Measurements from ENCODE around the gene FBXL4. TPM values are rescaled to one million over a fixed set of nuclear protein-coding genes. Genes with fewer than 3 reads are reported as not detected.

The FBXL4 gene
- 10 to 100 TPM in 5 of 6 donors, 1 to 10 TPM in 1; 6.3 to 25.9 (median 14.4) TPM for total RNA-seq

DNA sequence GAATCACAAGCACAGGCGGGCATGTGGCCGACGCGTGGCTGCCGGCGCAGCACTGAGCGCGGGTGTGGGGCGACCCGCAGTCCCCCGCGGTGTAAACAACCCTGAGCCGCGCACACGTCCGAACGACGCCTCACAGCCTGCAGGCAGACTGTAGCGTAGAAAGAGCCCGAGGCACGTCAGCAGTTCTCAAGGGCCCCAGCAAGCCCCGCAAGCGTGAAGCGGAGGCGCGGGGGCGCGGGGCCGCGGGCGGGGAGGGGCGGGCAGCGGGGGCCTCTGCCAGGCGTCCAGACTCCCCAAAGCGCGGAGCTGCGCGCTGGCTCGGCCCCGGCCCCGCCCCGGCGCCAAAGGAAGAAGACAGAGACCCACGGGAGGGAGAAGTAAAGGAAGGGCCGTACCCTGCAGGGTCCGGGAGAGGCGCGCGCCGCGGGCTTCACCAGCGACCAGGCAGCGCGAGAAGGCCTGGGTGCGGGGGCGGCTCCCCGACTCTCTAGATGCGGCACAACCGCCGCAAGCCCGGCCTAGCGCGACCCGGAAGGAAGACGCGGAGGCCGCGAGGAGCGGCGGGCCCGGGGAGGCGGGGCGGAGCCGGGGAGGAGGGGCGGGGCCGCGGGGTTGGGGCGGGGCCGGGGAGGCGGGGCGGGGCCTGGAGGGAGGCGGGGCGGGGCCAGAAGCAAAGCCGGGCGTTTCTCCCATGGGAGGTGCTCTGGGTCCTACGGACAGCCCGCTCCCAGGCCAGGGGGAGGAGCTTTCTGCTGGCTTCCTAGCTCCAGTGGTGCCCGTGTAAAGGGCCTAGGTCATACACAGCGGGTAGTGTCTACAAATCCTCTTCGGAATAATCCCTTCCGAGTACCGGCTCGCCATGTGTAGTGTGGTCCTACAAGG lies at the start of gene FBXL4:
FBXL4 (minus strand) TSS at position 536 of the 882 bp plus-strand sequence. CDS start 20,958 bp downstream, outside the sequence.
- H3K27me3 ChIP-seq = no peaks in the 10 kb centered on the region
- TF ChIP-seq POLR2A (IDR thresholded peaks at IDR 0.05) (peak in 3 of 4 donors; percentile 52 to 83 (median 75)), POLR2AphosphoS5 (IDR thresholded peaks at IDR 0.05) (peak; percentile 49 to 73), EP300 (IDR thresholded peaks at IDR 0.05) (no peak)
- TF ChIP-seq, protein P1, sequence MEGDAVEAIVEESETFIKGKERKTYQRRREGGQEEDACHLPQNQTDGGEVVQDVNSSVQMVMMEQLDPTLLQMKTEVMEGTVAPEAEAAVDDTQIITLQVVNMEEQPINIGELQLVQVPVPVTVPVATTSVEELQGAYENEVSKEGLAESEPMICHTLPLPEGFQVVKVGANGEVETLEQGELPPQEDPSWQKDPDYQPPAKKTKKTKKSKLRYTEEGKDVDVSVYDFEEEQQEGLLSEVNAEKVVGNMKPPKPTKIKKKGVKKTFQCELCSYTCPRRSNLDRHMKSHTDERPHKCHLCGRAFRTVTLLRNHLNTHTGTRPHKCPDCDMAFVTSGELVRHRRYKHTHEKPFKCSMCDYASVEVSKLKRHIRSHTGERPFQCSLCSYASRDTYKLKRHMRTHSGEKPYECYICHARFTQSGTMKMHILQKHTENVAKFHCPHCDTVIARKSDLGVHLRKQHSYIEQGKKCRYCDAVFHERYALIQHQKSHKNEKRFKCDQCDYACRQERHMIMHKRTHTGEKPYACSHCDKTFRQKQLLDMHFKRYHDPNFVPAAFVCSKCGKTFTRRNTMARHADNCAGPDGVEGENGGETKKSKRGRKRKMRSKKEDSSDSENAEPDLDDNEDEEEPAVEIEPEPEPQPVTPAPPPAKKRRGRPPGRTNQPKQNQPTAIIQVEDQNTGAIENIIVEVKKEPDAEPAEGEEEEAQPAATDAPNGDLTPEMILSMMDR (IDR thresholded peaks at IDR 0.05) = peak in 1 of 6 experiments; percentile 9
- H3K9me3 ChIP-seq = no peaks in the 10 kb centered on the region
- H3K36me3 ChIP-seq = no peaks in the 10 kb centered on the region
- H3K4me3 ChIP-seq = peak within 1 kb of the TSS; percentile 70 to 88 (median 78)
- 16 to 23% methylated on average over 11 to 15 of the region's 93 CpGs for whole genome bisulfite sequencing, 2 donors
- H3K27ac ChIP-seq = peak within 1 kb of the TSS; percentile 87 to 95 (median 94)
- H3K4me1 ChIP-seq = peaks cover 24 to 31% (median 24%) of the 10 kb centered on the region in 4 donors
- ATAC-seq (ENCODE audit: low FRiP score in 2 of 2) (peak; percentile 97 to 98), DNase-seq (peak; percentile 92 to 96)

DNA sequence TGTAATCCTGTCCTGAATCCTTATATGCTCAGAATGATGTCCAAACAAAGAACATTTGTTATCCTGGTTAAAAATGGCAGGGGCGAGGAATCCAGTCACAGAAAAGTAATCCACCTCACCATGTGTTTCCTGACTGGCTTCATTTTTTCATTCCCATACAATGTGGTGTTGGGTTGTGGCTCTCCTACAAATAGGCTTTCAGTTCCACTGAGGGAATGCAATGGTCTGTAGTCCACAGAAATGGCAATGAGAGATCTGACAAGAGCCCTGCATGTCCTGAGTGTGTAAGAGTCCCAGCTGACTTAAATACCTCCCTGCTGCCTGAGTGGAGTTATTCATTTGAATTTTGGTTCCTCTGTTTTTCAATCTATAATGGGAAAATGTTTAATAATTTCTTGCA lies 47.4 kb upstream of the FBXL4 start:
- WGBS, 2 donors = 71 to 77% methylated on average over 1 of the region's 1 CpG
- no peaks in the 10 kb centered on the region for H3K27me3 ChIP-seq
- no peak overlapping the region for H3K27ac ChIP-seq
- DNase-seq (no peak), ATAC-seq (ENCODE audit: low FRiP score in 2 of 2) (no peak)
- H3K36me3 ChIP-seq = no peaks in the 10 kb centered on the region
- H3K4me3 ChIP-seq = no peak overlapping the region
- no peak for TF ChIP-seq POLR2AphosphoS5 (IDR thresholded peaks at IDR 0.05)
- no peak for TF ChIP-seq POLR2A (IDR thresholded peaks at IDR 0.05)
- TF ChIP-seq, protein P1 (IDR thresholded peaks at IDR 0.05) = no peak
- TF ChIP-seq EP300 (IDR thresholded peaks at IDR 0.05) = no peak
- H3K4me1 ChIP-seq = no peaks in the 10 kb centered on the region
- no peaks in the 10 kb centered on the region for H3K9me3 ChIP-seq

DNA sequence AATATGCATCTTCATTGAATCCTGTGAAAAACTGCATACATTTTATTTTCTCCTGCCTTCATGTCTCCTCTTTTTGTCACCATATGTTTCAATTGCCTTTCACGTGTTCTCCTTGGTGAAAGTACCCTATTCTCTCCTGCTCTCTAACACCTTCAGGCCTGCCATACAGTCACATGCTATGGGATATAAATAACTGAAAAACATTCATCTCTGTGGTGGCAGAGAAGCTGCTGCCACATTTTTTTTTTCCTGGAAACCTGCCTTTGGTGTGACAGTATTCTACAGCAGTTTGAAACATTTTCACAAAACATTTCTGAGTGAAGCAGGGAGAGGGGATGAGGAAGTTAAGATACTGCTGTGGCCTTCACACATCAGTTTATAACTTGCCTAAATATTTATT lies 44.8 kb upstream of the FBXL4 start:
- Histone ChIP-seq H3K4me3 (no peak overlapping the region), H3K27ac (no peak overlapping the region), H3K27me3 (no peaks in the 10 kb centered on the region), H3K36me3 (no peaks in the 10 kb centered on the region), H3K9me3 (no peaks in the 10 kb centered on the region), H3K4me1 (no peaks in the 10 kb centered on the region)
- DNase-seq (no peak), ATAC-seq (ENCODE audit: low FRiP score in 2 of 2) (no peak)
- 53 to 58% methylated on average over 1 of the region's 1 CpG for WGBS, 2 donors
- TF ChIP-seq POLR2AphosphoS5 (IDR thresholded peaks at IDR 0.05) (no peak), EP300 (IDR thresholded peaks at IDR 0.05) (no peak), POLR2A (IDR thresholded peaks at IDR 0.05) (no peak)
- TF ChIP-seq, protein P1 (IDR thresholded peaks at IDR 0.05) = no peak

DNA sequence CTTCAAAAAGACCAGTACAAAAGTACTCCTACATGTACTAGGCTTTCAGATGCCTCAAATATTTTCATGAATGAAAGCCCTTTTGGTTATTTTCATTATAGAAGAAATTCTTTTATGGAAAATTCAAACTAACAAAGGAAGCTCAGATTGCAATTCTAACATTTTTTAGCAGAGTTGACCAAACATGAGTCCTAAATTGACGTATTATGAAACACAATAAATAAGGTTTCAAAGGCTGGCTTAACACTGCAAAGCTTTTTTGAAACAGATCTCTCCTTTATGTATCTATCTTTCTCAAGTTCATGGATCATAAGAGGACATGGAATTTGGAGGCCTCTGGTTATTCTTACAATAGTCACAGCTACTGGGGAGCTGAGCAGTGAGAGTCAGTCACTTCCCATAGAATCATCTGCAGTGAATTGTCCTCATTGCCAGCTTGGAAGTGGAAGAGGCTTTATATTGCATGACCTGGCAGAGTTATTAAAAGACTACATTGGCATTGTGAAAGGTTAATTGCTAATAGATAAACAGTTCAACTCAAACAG lies 38.4 kb upstream of the FBXL4 start:
- 78 to 88% methylated on average over 1 of the region's 1 CpG for WGBS, 2 donors
- DNase-seq (no peak), ATAC-seq (ENCODE audit: low FRiP score in 2 of 2) (no peak)

More for the DNA sequence above, 38.4 kb upstream of the FBXL4 start:
- H3K4me3 ChIP-seq = no peak overlapping the region
- no peaks in the 10 kb centered on the region for H3K9me3 ChIP-seq
- no peaks in the 10 kb centered on the region for H3K36me3 ChIP-seq
- H3K27me3 ChIP-seq = no peaks in the 10 kb centered on the region
- H3K27ac ChIP-seq = no peak overlapping the region
- TF ChIP-seq EP300 (IDR thresholded peaks at IDR 0.05) (no peak), POLR2AphosphoS5 (IDR thresholded peaks at IDR 0.05) (no peak), POLR2A (IDR thresholded peaks at IDR 0.05) (no peak)
- TF ChIP-seq, protein P1 (IDR thresholded peaks at IDR 0.05) = no peak
- H3K4me1 ChIP-seq = no peaks in the 10 kb centered on the region
